HL-60 (cell line): Measurements from ENCODE around the gene DNAH17.

Experiments used
- DNase-seq, 2 experiments: peaks; one replicate each; pipeline ENCODE4 v3.0.0-alpha.2; 2010 to 2020; ENCODE audit warnings: low read depth in 1 of 2, low spot score in 1 of 2
- H3K27ac ChIP-seq: fragments of 250-450 bp; sonication (Bioruptor Pico); replicated peaks from 2 replicates; pipeline ENCODE4 v1.5.1; 2020; ENCODE audit warnings: mild to moderate bottlenecking, moderate library complexity
- H3K27me3 ChIP-seq: fragments of 250-450 bp; sonication (Bioruptor Pico); 2 replicates; pipeline ENCODE4 v1.5.1; 2021; ENCODE audit warnings: mild to moderate bottlenecking, moderate library complexity; ENCODE audit not compliant: insufficient read depth, poor library complexity, severe bottlenecking
- H3K4me3 ChIP-seq: replicated peaks from 2 replicates; pipeline ENCODE4 v1.5.1; 2011; ENCODE audit warnings: mild to moderate bottlenecking, control low read depth, low read length; ENCODE audit not compliant: insufficient read depth
- GABPA ChIP-seq: IDR thresholded peaks from 2 replicates; pipeline ENCODE4 v1.6.1; 2012; ENCODE audit warnings: low read depth
- POLR2AphosphoS5 ChIP-seq: IDR thresholded peaks from 2 replicates; pipeline ENCODE4 v1.6.1; 2012; ENCODE audit warnings: low read depth
- SPI1 ChIP-seq: IDR thresholded peaks from 2 replicates; pipeline ENCODE4 v1.6.1; 2012; ENCODE audit warnings: low read depth, mild to moderate bottlenecking, borderline replicate concordance
- TF ChIP-seq, protein P1 (sequence below): IDR thresholded peaks from 2 replicates; pipeline ENCODE4 v1.6.1; 2012; ENCODE audit warnings: low read depth; ENCODE audit not compliant: insufficient replicate concordance
- TF ChIP-seq, protein P2 (sequence below): IDR thresholded peaks from one replicate; pipeline ENCODE4 v1.5.1; 2011; ENCODE audit warnings: low read length, control low read depth, inconsistent platforms; ENCODE audit not compliant: insufficient read depth

The DNAH17 gene

GRCh38 chr17:78454346-78454745, 122.8 kb downstream of the DNAH17 start:
- no peak overlapping the region for H3K27ac ChIP-seq
- H3K4me3 ChIP-seq: no peak overlapping the region
- no peak for TF ChIP-seq POLR2AphosphoS5
- no peak for TF ChIP-seq SPI1
- TF ChIP-seq, protein P1, sequence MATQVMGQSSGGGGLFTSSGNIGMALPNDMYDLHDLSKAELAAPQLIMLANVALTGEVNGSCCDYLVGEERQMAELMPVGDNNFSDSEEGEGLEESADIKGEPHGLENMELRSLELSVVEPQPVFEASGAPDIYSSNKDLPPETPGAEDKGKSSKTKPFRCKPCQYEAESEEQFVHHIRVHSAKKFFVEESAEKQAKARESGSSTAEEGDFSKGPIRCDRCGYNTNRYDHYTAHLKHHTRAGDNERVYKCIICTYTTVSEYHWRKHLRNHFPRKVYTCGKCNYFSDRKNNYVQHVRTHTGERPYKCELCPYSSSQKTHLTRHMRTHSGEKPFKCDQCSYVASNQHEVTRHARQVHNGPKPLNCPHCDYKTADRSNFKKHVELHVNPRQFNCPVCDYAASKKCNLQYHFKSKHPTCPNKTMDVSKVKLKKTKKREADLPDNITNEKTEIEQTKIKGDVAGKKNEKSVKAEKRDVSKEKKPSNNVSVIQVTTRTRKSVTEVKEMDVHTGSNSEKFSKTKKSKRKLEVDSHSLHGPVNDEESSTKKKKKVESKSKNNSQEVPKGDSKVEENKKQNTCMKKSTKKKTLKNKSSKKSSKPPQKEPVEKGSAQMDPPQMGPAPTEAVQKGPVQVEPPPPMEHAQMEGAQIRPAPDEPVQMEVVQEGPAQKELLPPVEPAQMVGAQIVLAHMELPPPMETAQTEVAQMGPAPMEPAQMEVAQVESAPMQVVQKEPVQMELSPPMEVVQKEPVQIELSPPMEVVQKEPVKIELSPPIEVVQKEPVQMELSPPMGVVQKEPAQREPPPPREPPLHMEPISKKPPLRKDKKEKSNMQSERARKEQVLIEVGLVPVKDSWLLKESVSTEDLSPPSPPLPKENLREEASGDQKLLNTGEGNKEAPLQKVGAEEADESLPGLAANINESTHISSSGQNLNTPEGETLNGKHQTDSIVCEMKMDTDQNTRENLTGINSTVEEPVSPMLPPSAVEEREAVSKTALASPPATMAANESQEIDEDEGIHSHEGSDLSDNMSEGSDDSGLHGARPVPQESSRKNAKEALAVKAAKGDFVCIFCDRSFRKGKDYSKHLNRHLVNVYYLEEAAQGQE: no peak
- no peak for TF ChIP-seq GABPA
- TF ChIP-seq, protein P2, sequence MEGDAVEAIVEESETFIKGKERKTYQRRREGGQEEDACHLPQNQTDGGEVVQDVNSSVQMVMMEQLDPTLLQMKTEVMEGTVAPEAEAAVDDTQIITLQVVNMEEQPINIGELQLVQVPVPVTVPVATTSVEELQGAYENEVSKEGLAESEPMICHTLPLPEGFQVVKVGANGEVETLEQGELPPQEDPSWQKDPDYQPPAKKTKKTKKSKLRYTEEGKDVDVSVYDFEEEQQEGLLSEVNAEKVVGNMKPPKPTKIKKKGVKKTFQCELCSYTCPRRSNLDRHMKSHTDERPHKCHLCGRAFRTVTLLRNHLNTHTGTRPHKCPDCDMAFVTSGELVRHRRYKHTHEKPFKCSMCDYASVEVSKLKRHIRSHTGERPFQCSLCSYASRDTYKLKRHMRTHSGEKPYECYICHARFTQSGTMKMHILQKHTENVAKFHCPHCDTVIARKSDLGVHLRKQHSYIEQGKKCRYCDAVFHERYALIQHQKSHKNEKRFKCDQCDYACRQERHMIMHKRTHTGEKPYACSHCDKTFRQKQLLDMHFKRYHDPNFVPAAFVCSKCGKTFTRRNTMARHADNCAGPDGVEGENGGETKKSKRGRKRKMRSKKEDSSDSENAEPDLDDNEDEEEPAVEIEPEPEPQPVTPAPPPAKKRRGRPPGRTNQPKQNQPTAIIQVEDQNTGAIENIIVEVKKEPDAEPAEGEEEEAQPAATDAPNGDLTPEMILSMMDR: no peak
- DNase-seq: no peak
- no peaks in the 10 kb centered on the region for H3K27me3 ChIP-seq

GRCh38 chr17:78451753-78452152, 125.4 kb downstream of the DNAH17 start:
- no peaks in the 10 kb centered on the region for H3K27me3 ChIP-seq
- TF ChIP-seq, protein P2: no peak
- TF ChIP-seq POLR2AphosphoS5 (no peak), SPI1 (no peak), GABPA (no peak)
- TF ChIP-seq, protein P1: no peak
- no peak overlapping the region for H3K4me3 ChIP-seq
- DNase-seq: no peak
- H3K27ac ChIP-seq: no peak overlapping the region

GRCh38 chr17:78450696-78451345, 126.4 kb downstream of the DNAH17 start:
- DNase-seq: no peak
- TF ChIP-seq SPI1 (no peak), GABPA (no peak), POLR2AphosphoS5 (no peak)
- TF ChIP-seq, protein P2: no peak
- TF ChIP-seq, protein P1: no peak
- Histone ChIP-seq H3K27ac (no peak overlapping the region), H3K4me3 (no peak overlapping the region), H3K27me3 (no peaks in the 10 kb centered on the region)
